Mesenchymal stem cell (in vitro differentiated cells and primary cell): ENCODE results near the gene PCDHB14.
A peak's percentile ranks its signal among the peaks of the same experiment; 100 is the strongest.
"Not testable (repeated sequence)": the region's sequence is repeated elsewhere in the genome, so short reads cannot be mapped to it uniquely, and the experiment has no call there.

Source experiments
- DNase-seq: peaks from one replicate; pipeline ENCODE4 v3.0.0-alpha.2; 2013
- H2AFZ ChIP-seq: one replicate; pipeline ENCODE4 v1.6.1; 2013; ENCODE audit warnings: low read depth, mild to moderate bottlenecking, control low read depth, inconsistent platforms, low read length, moderate library complexity
- H2AK5ac ChIP-seq: 2 replicates; pipeline ENCODE4 v1.6.1; 2013; ENCODE audit warnings: low read length, moderate library complexity, mild to moderate bottlenecking, inconsistent platforms; ENCODE audit not compliant: severe bottlenecking
- H2BK120ac ChIP-seq: one replicate; pipeline ENCODE4 v1.6.1; 2013; ENCODE audit warnings: low read depth, mild to moderate bottlenecking, inconsistent platforms, low read length, moderate library complexity
- H2BK12ac ChIP-seq, 2 experiments: one replicate each; pipeline ENCODE4 v1.6.1; 2013; ENCODE audit warnings: inconsistent platforms in 2 of 2, low read length in 2 of 2, mild to moderate bottlenecking in 2 of 2, moderate library complexity in 2 of 2, control low read depth in 1 of 2
- H2BK15ac ChIP-seq: one replicate; pipeline ENCODE4 v1.6.1; 2013; ENCODE audit warnings: mild to moderate bottlenecking, low read depth, inconsistent platforms; ENCODE audit not compliant: poor library complexity, severe bottlenecking
- H2BK5ac ChIP-seq: 2 replicates; pipeline ENCODE4 v1.6.1; 2013; ENCODE audit warnings: low read depth, mild to moderate bottlenecking, low read length, control low read depth, inconsistent platforms; ENCODE audit not compliant: poor library complexity, severe bottlenecking
- H3K14ac ChIP-seq, 2 experiments: one replicate each; pipeline ENCODE4 v1.6.1; 2013; ENCODE audit warnings: inconsistent platforms in 2 of 2, low read length in 2 of 2, control low read depth in 1 of 2, mild to moderate bottlenecking in 1 of 2, moderate library complexity in 1 of 2
- H3K18ac ChIP-seq, 2 experiments: one replicate each; pipeline ENCODE4 v1.6.1; 2013; ENCODE audit warnings: inconsistent platforms in 2 of 2, low read length in 2 of 2, control low read depth in 1 of 2, low read depth in 1 of 2, mild to moderate bottlenecking in 1 of 2
- H3K23ac ChIP-seq, 2 experiments: one replicate each; pipeline ENCODE4 v1.6.1; 2013; ENCODE audit warnings: inconsistent platforms in 2 of 2, low read length in 2 of 2, mild to moderate bottlenecking in 2 of 2, moderate library complexity in 2 of 2, control low read depth in 1 of 2
- H3K27ac ChIP-seq: 2 replicates; pipeline ENCODE4 v1.5.1; 2013; ENCODE audit warnings: mild to moderate bottlenecking, moderate library complexity, low read length, control low read depth, inconsistent platforms; ENCODE audit not compliant: poor library complexity, severe bottlenecking
- H3K27me3 ChIP-seq, 2 experiments: 2 replicates each; pipeline versions ENCODE4 v1.6.1 to v1.7.0; 2013; ENCODE audit warnings: low read length in 2 of 2, mild to moderate bottlenecking in 2 of 2, moderate library complexity in 2 of 2, control low read depth in 1 of 2, inconsistent platforms in 1 of 2; ENCODE audit not compliant: control insufficient read depth in 1 of 2, insufficient read depth in 1 of 2
- H3K36me3 ChIP-seq, 2 experiments: 2 replicates each; pipeline versions ENCODE4 v1.6.1 to v1.7.0; 2013; ENCODE audit warnings: low read length in 2 of 2, control low read depth in 1 of 2, inconsistent platforms in 1 of 2, low read depth in 1 of 2, mild to moderate bottlenecking in 1 of 2; ENCODE audit not compliant: insufficient read depth in 2 of 2, control insufficient read depth in 1 of 2
- H3K4ac ChIP-seq, 2 experiments: one replicate each; pipeline ENCODE4 v1.6.1; 2013; ENCODE audit warnings: inconsistent platforms in 2 of 2, low read length in 2 of 2, mild to moderate bottlenecking in 2 of 2, moderate library complexity in 2 of 2, control low read depth in 1 of 2, low read depth in 1 of 2
- H3K4me1 ChIP-seq: 2 replicates; pipeline ENCODE4 v1.6.1; 2013; ENCODE audit warnings: low read depth, low read length, control low read depth; ENCODE audit not compliant: control insufficient read depth, insufficient read depth
- H3K4me2 ChIP-seq: 2 replicates; pipeline ENCODE4 v1.6.1; 2013; ENCODE audit warnings: low read length, mild to moderate bottlenecking, inconsistent platforms; ENCODE audit not compliant: poor library complexity, severe bottlenecking
- H3K4me3 ChIP-seq, 2 experiments: 2 replicates each; pipeline versions ENCODE4 v1.5.1 to v1.7.0; 2013; ENCODE audit warnings: low read length in 2 of 2, mild to moderate bottlenecking in 2 of 2, control low read depth in 1 of 2, low read depth in 1 of 2; ENCODE audit not compliant: insufficient read depth in 1 of 2
- H3K79me1 ChIP-seq: replicated peaks from 2 replicates; pipeline ENCODE4 v1.6.1; 2013; ENCODE audit warnings: mild to moderate bottlenecking, control low read depth, low read length, inconsistent platforms; ENCODE audit not compliant: poor library complexity, severe bottlenecking
- H3K9ac ChIP-seq: 2 replicates; pipeline ENCODE4 v1.7.0; 2013; ENCODE audit warnings: mild to moderate bottlenecking, low read length, moderate library complexity
- H3K9me3 ChIP-seq: 2 replicates; pipeline ENCODE4 v1.7.0; 2013; ENCODE audit warnings: mild to moderate bottlenecking, low read length; ENCODE audit not compliant: control insufficient read depth
- H4K8ac ChIP-seq: one replicate; pipeline ENCODE4 v1.6.1; 2013; ENCODE audit warnings: inconsistent platforms, mild to moderate bottlenecking, low read length, moderate library complexity
- H4K91ac ChIP-seq: one replicate; pipeline ENCODE4 v1.6.1; 2013; ENCODE audit warnings: mild to moderate bottlenecking, low read length, inconsistent platforms
- WGBS: methylation state at CpG from one replicate; pipeline ENCODE4 v1.1.7; 2013; ENCODE audit warnings: mixed read lengths; 5-methylcytosine and 5-hydroxymethylcytosine counted together

Gene PCDHB14

DNA sequence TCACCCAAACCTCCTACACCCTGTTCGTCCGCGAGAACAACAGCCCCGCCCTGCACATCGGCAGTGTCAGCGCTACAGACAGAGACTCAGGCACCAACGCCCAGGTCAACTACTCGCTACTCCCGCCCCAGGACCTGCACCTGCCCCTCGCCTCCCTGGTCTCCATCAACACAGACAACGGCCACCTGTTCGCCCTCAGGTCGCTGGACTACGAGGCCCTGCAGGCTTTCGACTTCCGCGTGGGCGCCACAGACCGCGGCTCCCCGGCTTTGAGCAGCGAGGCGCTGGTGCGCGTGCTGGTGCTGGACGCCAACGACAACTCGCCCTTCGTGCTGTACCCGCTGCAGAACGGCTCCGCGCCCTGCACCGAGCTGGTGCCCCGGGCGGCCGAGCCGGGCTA, 22.0 kb upstream of the PCDHB14 start:
- peaks cover 79% of the 10 kb centered on the region for H3K9me3 ChIP-seq
- not testable (repeated sequence) for H3K27me3 ChIP-seq, H3K9ac ChIP-seq, H2BK12ac ChIP-seq, H3K36me3 ChIP-seq, H2BK120ac ChIP-seq, H3K4me3 ChIP-seq, H3K4me1 ChIP-seq, H3K27ac ChIP-seq, H4K91ac ChIP-seq, H3K18ac ChIP-seq, H2BK5ac ChIP-seq, H2BK15ac ChIP-seq, H4K8ac ChIP-seq, H3K79me1 ChIP-seq, H3K23ac ChIP-seq, H2AFZ ChIP-seq, H2AK5ac ChIP-seq, H3K4ac ChIP-seq, DNase-seq, H3K4me2 ChIP-seq, H3K14ac ChIP-seq
- 84% methylated on average over 10 of the region's 38 CpGs for WGBS

DNA sequence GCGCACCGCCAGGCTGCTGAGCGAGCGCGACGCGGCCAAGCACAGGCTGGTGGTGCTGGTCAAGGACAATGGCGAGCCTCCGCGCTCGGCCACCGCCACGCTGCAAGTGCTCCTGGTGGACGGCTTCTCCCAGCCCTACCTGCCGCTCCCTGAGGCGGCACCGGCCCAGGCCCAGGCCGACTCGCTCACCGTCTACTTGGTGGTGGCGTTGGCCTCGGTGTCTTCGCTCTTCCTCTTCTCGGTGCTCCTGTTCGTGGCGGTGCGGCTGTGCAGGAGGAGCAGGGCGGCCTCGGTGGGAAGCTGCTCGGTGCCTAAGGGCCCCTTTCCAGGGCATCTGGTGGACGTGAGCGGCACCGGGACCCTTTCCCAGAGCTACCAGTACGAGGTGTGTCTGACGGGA, 21.5 kb upstream of the PCDHB14 start:
- not testable (repeated sequence) for DNase-seq, H3K18ac ChIP-seq, H2AFZ ChIP-seq, H3K9ac ChIP-seq, H2AK5ac ChIP-seq, H2BK12ac ChIP-seq, H3K4me1 ChIP-seq, H2BK15ac ChIP-seq, H3K36me3 ChIP-seq, H3K14ac ChIP-seq, H3K27ac ChIP-seq, H3K4ac ChIP-seq, H3K4me3 ChIP-seq, H3K79me1 ChIP-seq, H3K23ac ChIP-seq, H2BK120ac ChIP-seq, H4K91ac ChIP-seq, H3K4me2 ChIP-seq, H3K27me3 ChIP-seq, H4K8ac ChIP-seq, H2BK5ac ChIP-seq
- 95% methylated on average over 28 of the region's 35 CpGs for WGBS
- H3K9me3 ChIP-seq: peaks cover 80% of the 10 kb centered on the region

DNA sequence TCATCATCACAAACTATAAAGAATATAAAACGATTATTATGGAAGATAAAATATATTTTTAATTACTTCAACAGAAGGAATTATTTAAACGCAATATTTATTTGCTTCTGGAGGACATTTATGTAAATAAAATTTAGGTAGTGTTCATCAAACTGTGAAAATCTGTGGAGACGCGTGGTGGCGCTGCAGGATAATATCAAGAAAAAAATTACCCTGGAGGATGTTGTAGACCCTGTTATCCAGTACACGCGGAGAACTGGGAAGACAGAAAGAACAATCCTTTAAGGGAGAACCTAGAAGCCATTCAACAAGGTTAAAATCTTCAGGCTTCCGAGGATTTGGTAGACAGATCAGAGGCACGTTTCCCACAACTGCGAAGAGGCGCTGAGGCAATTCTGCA, 14.7 kb upstream of the PCDHB14 start, which contains the start of gene PCDHB12:
Gene PCDHB12, plus strand, starts transcription at position 242 of the 400 bp plus-strand sequence. CDS start 189 bp downstream, outside the sequence.
- 63% methylated on average over 10 of the region's 11 CpGs for WGBS
- no peak within 1 kb of the TSS for H4K91ac ChIP-seq
- no peak within 1 kb of the TSS for H3K14ac ChIP-seq
- no peaks in the 10 kb centered on the region for H3K36me3 ChIP-seq
- H3K27me3 ChIP-seq: no peaks in the 10 kb centered on the region
- H3K4me3 ChIP-seq: peak within 1 kb of the TSS in 1 of 2 experiments; percentile 13
- no peaks in the 10 kb centered on the region for H3K79me1 ChIP-seq
- H3K23ac ChIP-seq: no peak within 1 kb of the TSS
- H2AFZ ChIP-seq: no peak within 1 kb of the TSS
- no peak within 1 kb of the TSS for H2BK15ac ChIP-seq
- no peak for DNase-seq
- H2BK5ac ChIP-seq: no peak within 1 kb of the TSS
- no peak within 1 kb of the TSS for H2BK12ac ChIP-seq
- H4K8ac ChIP-seq: no peak within 1 kb of the TSS
- no peak within 1 kb of the TSS for H3K4ac ChIP-seq
- H2AK5ac ChIP-seq: no peak within 1 kb of the TSS
- no peak within 1 kb of the TSS for H2BK120ac ChIP-seq
- no peak within 1 kb of the TSS for H3K27ac ChIP-seq
- peaks cover 76% of the 10 kb centered on the region for H3K9me3 ChIP-seq
- no peak within 1 kb of the TSS for H3K4me2 ChIP-seq
- H3K18ac ChIP-seq: no peak within 1 kb of the TSS
- no peaks in the 10 kb centered on the region for H3K4me1 ChIP-seq
- no peak within 1 kb of the TSS for H3K9ac ChIP-seq

DNA sequence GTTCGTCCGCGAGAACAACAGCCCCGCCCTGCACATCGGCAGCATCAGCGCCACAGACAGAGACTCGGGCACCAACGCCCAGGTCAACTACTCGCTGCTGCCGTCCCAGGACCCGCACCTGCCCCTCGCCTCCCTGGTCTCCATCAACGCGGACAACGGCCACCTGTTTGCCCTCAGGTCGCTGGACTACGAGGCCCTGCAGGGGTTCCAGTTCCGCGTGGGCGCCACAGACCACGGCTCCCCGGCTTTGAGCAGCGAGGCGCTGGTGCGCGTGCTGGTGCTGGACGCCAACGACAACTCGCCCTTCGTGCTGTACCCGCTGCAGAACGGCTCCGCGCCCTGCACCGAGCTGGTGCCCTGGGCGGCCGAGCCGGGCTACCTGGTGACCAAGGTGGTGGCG, 12.9 kb upstream of the PCDHB14 start:
- not testable (repeated sequence) for H3K14ac ChIP-seq, H3K27ac ChIP-seq, H2BK5ac ChIP-seq, H2AFZ ChIP-seq, H3K23ac ChIP-seq, H2BK12ac ChIP-seq, H3K27me3 ChIP-seq, H3K4me2 ChIP-seq, H3K4me3 ChIP-seq, H3K9ac ChIP-seq, H3K36me3 ChIP-seq, H4K91ac ChIP-seq, H3K18ac ChIP-seq, H3K4ac ChIP-seq, H3K4me1 ChIP-seq, H2BK120ac ChIP-seq, H4K8ac ChIP-seq, H2BK15ac ChIP-seq, H2AK5ac ChIP-seq, H3K79me1 ChIP-seq, DNase-seq
- peaks cover 72% of the 10 kb centered on the region for H3K9me3 ChIP-seq
- WGBS: 93% methylated on average over 16 of the region's 39 CpGs
